ENCODE data around the gene SPEG.

SPEG gene

GRCh38 chr2:219468410-219469185, 34.0 kb downstream of the SPEG start:
- H3K9me3 Mint-ChIP-seq: no peaks in the 10 kb centered on the region
- H3K27ac Mint-ChIP-seq: no peak overlapping the region
- DNase-seq (no peak), ATAC-seq (no peak)
- no peaks in the 10 kb centered on the region for H3K27me3 Mint-ChIP-seq
- no peak overlapping the region for H3K4me3 Mint-ChIP-seq
- H3K4me1 Mint-ChIP-seq: no peaks in the 10 kb centered on the region

- Mint-ChIP-seq H3K4me1 (no peaks in the 10 kb centered on the region), H3K27me3 (no peaks in the 10 kb centered on the region), H3K9me3 (no peaks in the 10 kb centered on the region), H3K4me3 (no peak overlapping the region), H3K27ac (no peak overlapping the region)
- ATAC-seq (no peak), DNase-seq (no peak)
These were observed 34.6 kb downstream of the SPEG start for GRCh38 chr2:219469186-219469724.

GRCh38 chr2:219470429-219470828, 35.8 kb downstream of the SPEG start:
- Mint-ChIP-seq H3K27me3 (no peaks in the 10 kb centered on the region), H3K9me3 (no peaks in the 10 kb centered on the region), H3K4me3 (no peak overlapping the region), H3K27ac (no peak overlapping the region), H3K4me1 (no peaks in the 10 kb centered on the region)
- DNase-seq: no peak
- ATAC-seq: no peak

GRCh38 chr2:219471476-219472371, 37.1 kb downstream of the SPEG start:
- Mint-ChIP-seq H3K27ac (peak overlapping the region in 1 of 2 donors; percentile 59), H3K4me1 (peaks cover 7% of the 10 kb centered on the region), H3K9me3 (no peaks in the 10 kb centered on the region), H3K27me3 (no peaks in the 10 kb centered on the region), H3K4me3 (no peak overlapping the region)
- DNase-seq (no peak), ATAC-seq (no peak)

GRCh38 chr2:219472629-219473187, 38.1 kb downstream of the SPEG start:
- no peaks in the 10 kb centered on the region for H3K27me3 Mint-ChIP-seq
- H3K4me3 Mint-ChIP-seq: no peak overlapping the region
- no peak overlapping the region for H3K27ac Mint-ChIP-seq
- DNase-seq: no peak
- ATAC-seq: no peak
- H3K9me3 Mint-ChIP-seq: no peaks in the 10 kb centered on the region
- peaks cover 7% of the 10 kb centered on the region for H3K4me1 Mint-ChIP-seq

GRCh38 chr2:219473511-219473910, 38.9 kb downstream of the SPEG start:
- H3K4me3 Mint-ChIP-seq: no peak overlapping the region
- H3K27me3 Mint-ChIP-seq: no peaks in the 10 kb centered on the region
- no peak for ATAC-seq
- no peak overlapping the region for H3K27ac Mint-ChIP-seq
- DNase-seq: no peak
- no peaks in the 10 kb centered on the region for H3K9me3 Mint-ChIP-seq
- peaks cover 7% of the 10 kb centered on the region for H3K4me1 Mint-ChIP-seq

- ATAC-seq: no peak
- Mint-ChIP-seq H3K4me3 (no peak overlapping the region), H3K27me3 (no peaks in the 10 kb centered on the region)
These were observed 39.8 kb downstream of the SPEG start for GRCh38 chr2:219474285-219475060.

GRCh38 chr2:219475278-219475677, 40.6 kb downstream of the SPEG start:
- Mint-ChIP-seq H3K27me3 (peaks cover under 1% of the 10 kb centered on the region), H3K4me1 (peaks cover 7% of the 10 kb centered on the region), H3K27ac (no peak overlapping the region), H3K9me3 (no peaks in the 10 kb centered on the region), H3K4me3 (no peak overlapping the region)
- ATAC-seq (no peak), DNase-seq (no peak)

More at GRCh38 chr2:219474285-219475060, 39.8 kb downstream of the SPEG start:
- H3K4me1 Mint-ChIP-seq: peaks cover 7% of the 10 kb centered on the region
- no peak overlapping the region for H3K27ac Mint-ChIP-seq
- H3K9me3 Mint-ChIP-seq: no peaks in the 10 kb centered on the region
- DNase-seq: no peak

GRCh38 chr2:219475697-219476651, 41.3 kb downstream of the SPEG start:
- Mint-ChIP-seq H3K4me3 (peak overlapping the region in 1 of 2 donors; percentile 26), H3K9me3 (no peaks in the 10 kb centered on the region), H3K27ac (no peak overlapping the region), H3K4me1 (peaks cover 7% of the 10 kb centered on the region), H3K27me3 (peaks cover 7% of the 10 kb centered on the region)
- DNase-seq (peak; percentile 60 to 64), ATAC-seq (peak; percentile 65)

GRCh38 chr2:219476652-219477151, 42.1 kb downstream of the SPEG start:
- DNase-seq (no peak), ATAC-seq (no peak)
- peaks cover 7% of the 10 kb centered on the region for H3K4me1 Mint-ChIP-seq
- no peak overlapping the region for H3K4me3 Mint-ChIP-seq
- H3K27me3 Mint-ChIP-seq: peaks cover 15% of the 10 kb centered on the region
- no peak overlapping the region for H3K27ac Mint-ChIP-seq
- H3K9me3 Mint-ChIP-seq: no peaks in the 10 kb centered on the region

GRCh38 chr2:219477179-219477578, 42.5 kb downstream of the SPEG start:
- H3K27ac Mint-ChIP-seq: no peak overlapping the region
- ATAC-seq (no peak), DNase-seq (no peak)
- H3K4me3 Mint-ChIP-seq: no peak overlapping the region
- peaks cover 7% of the 10 kb centered on the region for H3K4me1 Mint-ChIP-seq
- H3K27me3 Mint-ChIP-seq: peaks cover 19% of the 10 kb centered on the region
- H3K9me3 Mint-ChIP-seq: no peaks in the 10 kb centered on the region

- ATAC-seq: no peak
- H3K27me3 Mint-ChIP-seq: peaks cover 26% of the 10 kb centered on the region
- no peaks in the 10 kb centered on the region for H3K9me3 Mint-ChIP-seq
- no peak overlapping the region for H3K4me3 Mint-ChIP-seq
- DNase-seq: no peak
- H3K4me1 Mint-ChIP-seq: peaks cover 9% of the 10 kb centered on the region
- H3K27ac Mint-ChIP-seq: no peak overlapping the region
These were observed 43.2 kb downstream of the SPEG start for GRCh38 chr2:219477815-219478214.

- no peak for ATAC-seq
- no peak for DNase-seq
- Mint-ChIP-seq H3K27ac (no peak overlapping the region), H3K4me3 (no peak overlapping the region), H3K9me3 (no peaks in the 10 kb centered on the region), H3K27me3 (peaks cover 34% of the 10 kb centered on the region), H3K4me1 (peaks cover 14% of the 10 kb centered on the region)
These were observed 44.3 kb downstream of the SPEG start for GRCh38 chr2:219478916-219479315.

GRCh38 chr2:219480004-219480403, 45.4 kb downstream of the SPEG start:
- peaks cover 45% of the 10 kb centered on the region for H3K27me3 Mint-ChIP-seq
- no peak for DNase-seq
- H3K4me1 Mint-ChIP-seq: peaks cover 20% of the 10 kb centered on the region
- H3K9me3 Mint-ChIP-seq: no peaks in the 10 kb centered on the region
- H3K27ac Mint-ChIP-seq: no peak overlapping the region
- no peak for ATAC-seq
- no peak overlapping the region for H3K4me3 Mint-ChIP-seq

All from stimulated activated naive CD8-positive, alpha-beta T cell treated with anti-CD3 and anti-CD28 coated beads, Interleukin-15, amount 100 ng/mL, for 72 hours (primary cell).